Uterus (tissue), 2 donors: ENCODE results near the gene ZSWIM1.

Source experiments
- CTCF ChIP-seq, 4 experiments: fragments of 200-600 bp in 2 of 4; fragments of 450-650 bp in 2 of 4; sonication (generic) in 2 of 4; IDR thresholded peaks; one replicate each; pipeline ENCODE4 v1.5.1; 2016 to 2019; ENCODE audit warnings: antibody characterized with exemption in 4 of 4, mild to moderate bottlenecking in 2 of 4, moderate library complexity in 1 of 4
- POLR2A ChIP-seq, 2 donors: fragments of 450-650 bp; IDR thresholded peaks; one replicate each; pipeline ENCODE4 v1.6.1; 2016; ENCODE audit warnings: antibody characterized with exemption in 2 of 2, mild to moderate bottlenecking in 1 of 2, moderate library complexity in 1 of 2

- no peak for TF ChIP-seq CTCF (IDR thresholded peaks at IDR 0.05)
- no peak for TF ChIP-seq POLR2A (IDR thresholded peaks at IDR 0.05)
Measured at GRCh38 chr20:45905505-45906079, 24.6 kb downstream of the ZSWIM1 start.
